Loucy (cell line): ENCODE data around the gene RELCH.

Source experiments
- H2AFZ ChIP-seq: fragments of 200-600 bp; sonication (generic); 2 replicates; pipeline ENCODE4 v1.6.0; 2016; ENCODE audit warnings: antibody characterized with exemption, mild to moderate bottlenecking, low read length, moderate library complexity
- H3F3A ChIP-seq: fragments of 200-600 bp; 2 replicates; pipeline ENCODE4 v1.6.0; 2016; ENCODE audit warnings: antibody characterized with exemption, low read depth, mild to moderate bottlenecking
- H3K27me3 ChIP-seq: fragments of 200-600 bp; sonication (generic); 2 replicates; pipeline ENCODE4 v1.6.1; 2014; ENCODE audit warnings: low read length, mild to moderate bottlenecking; ENCODE audit not compliant: insufficient read depth, poor library complexity, severe bottlenecking
- H3K36me3 ChIP-seq: fragments of 200-600 bp; sonication (generic); 2 replicates; pipeline ENCODE4 v1.6.1; 2016; ENCODE audit warnings: low read length; ENCODE audit not compliant: insufficient read depth
- H3K4me1 ChIP-seq: fragments of 200-600 bp; sonication (generic); 2 replicates; pipeline ENCODE4 v1.5.1; 2014; ENCODE audit warnings: low read length, mild to moderate bottlenecking; ENCODE audit not compliant: insufficient read depth, poor library complexity, severe bottlenecking
- H3K4me2 ChIP-seq: fragments of 200-600 bp; sonication (generic); 2 replicates; pipeline ENCODE4 v1.6.0; 2014; ENCODE audit warnings: antibody characterized with exemption, low read length, low read depth, mild to moderate bottlenecking; ENCODE audit not compliant: poor library complexity, severe bottlenecking
- H3K4me3 ChIP-seq: fragments of 200-600 bp; sonication (generic); 2 replicates; pipeline ENCODE4 v1.5.1; 2014; ENCODE audit warnings: low read length, mild to moderate bottlenecking, mixed read lengths; ENCODE audit not compliant: poor library complexity, severe bottlenecking
- H3K79me2 ChIP-seq: fragments of 200-600 bp; sonication (generic); 2 replicates; pipeline ENCODE4 v1.6.1; 2014; ENCODE audit warnings: low read length; ENCODE audit not compliant: insufficient read depth
- H3K9ac ChIP-seq: fragments of 200-600 bp; sonication (generic); 2 replicates; pipeline ENCODE4 v1.6.0; 2014; ENCODE audit warnings: mild to moderate bottlenecking, low read depth, low read length, moderate library complexity; ENCODE audit not compliant: poor library complexity, severe bottlenecking
- H3K9me2 ChIP-seq: fragments of 200-600 bp; sonication (generic); replicated peaks from 2 replicates; pipeline ENCODE4 v1.6.1; 2016; ENCODE audit warnings: low read depth, low read length, mixed read lengths
- H3K9me3 ChIP-seq: fragments of 200-600 bp; sonication (generic); 2 replicates; pipeline ENCODE4 v1.6.1; 2014; ENCODE audit warnings: mild to moderate bottlenecking, antibody characterized with exemption, low read length, low read depth; ENCODE audit not compliant: insufficient read depth
- H4K20me1 ChIP-seq: fragments of 200-600 bp; sonication (generic); 2 replicates; pipeline ENCODE4 v1.6.0; 2014; ENCODE audit warnings: antibody characterized with exemption, low read length, mild to moderate bottlenecking; ENCODE audit not compliant: insufficient read depth, poor library complexity, severe bottlenecking
- CTCF ChIP-seq: fragments of 200-600 bp; sonication (generic); conservative IDR thresholded peaks from 2 replicates; pipeline ENCODE4 v1.5.1; 2014; ENCODE audit warnings: mild to moderate bottlenecking, antibody characterized with exemption, low read length
- EZH2phosphoT487 ChIP-seq: fragments of 200-600 bp; IDR thresholded peaks from 2 replicates; pipeline ENCODE4 v1.6.1; 2018; ENCODE audit warnings: antibody characterized with exemption, mild to moderate bottlenecking, moderate library complexity, borderline replicate concordance

Gene RELCH

DNA sequence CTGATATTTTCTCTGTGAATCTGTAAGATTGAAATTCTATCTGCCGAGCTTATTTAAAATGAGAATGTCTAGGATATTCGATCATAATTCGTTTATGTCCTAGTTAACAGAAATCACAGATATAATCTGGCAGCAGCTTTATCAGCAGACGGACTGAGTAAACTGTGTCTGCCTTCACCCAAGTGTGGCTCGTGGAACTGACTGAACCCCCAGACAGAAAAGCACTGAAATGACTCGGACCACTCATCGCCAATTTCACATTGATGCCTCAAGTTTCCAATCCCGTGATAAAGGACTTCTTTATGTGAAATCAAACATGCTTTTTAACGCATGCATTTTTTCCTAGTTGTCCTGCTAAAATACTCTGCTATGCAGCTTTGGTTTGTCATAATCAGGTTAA is 153.9 kb downstream of the RELCH start:
- Histone ChIP-seq H3K9me3 (no peaks in the 10 kb centered on the region), H3K36me3 (no peaks in the 10 kb centered on the region), H3K79me2 (no peaks in the 10 kb centered on the region), H2AFZ (no peak overlapping the region), H3F3A (no peaks in the 10 kb centered on the region), H3K4me1 (peaks cover 4% of the 10 kb centered on the region), H3K27me3 (no peaks in the 10 kb centered on the region), H4K20me1 (no peaks in the 10 kb centered on the region), H3K9me2 (no peaks in the 10 kb centered on the region), H3K9ac (no peak overlapping the region), H3K4me3 (no peak overlapping the region), H3K4me2 (no peak overlapping the region)
- no peak for TF ChIP-seq CTCF
- TF ChIP-seq EZH2phosphoT487: no peak

DNA sequence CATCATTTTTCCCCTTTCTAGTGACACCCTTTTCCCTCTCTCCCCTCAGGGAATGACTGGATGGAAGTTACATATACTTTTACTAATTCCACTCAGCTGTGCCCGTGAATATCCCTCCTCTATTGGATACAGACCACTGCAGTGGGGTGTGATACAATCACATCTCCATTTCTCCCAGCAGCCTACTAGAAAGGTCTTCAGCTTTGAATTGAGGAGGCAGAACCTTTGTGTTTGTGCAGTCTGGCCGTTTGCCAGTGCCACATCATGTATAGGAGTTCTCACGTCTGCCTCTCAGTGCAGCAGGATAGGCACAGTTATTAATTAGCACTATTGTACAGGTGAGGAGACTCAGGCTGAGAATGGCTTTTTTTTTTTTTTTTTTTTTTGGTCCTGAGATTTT is 154.4 kb downstream of the RELCH start:
- Histone ChIP-seq H4K20me1 (no peaks in the 10 kb centered on the region), H3K4me2 (no peak overlapping the region), H3K9ac (no peak overlapping the region), H2AFZ (no peak overlapping the region), H3K27me3 (no peaks in the 10 kb centered on the region), H3K4me1 (peaks cover 6% of the 10 kb centered on the region), H3K9me2 (no peaks in the 10 kb centered on the region), H3K36me3 (no peaks in the 10 kb centered on the region), H3K79me2 (no peaks in the 10 kb centered on the region), H3K9me3 (no peaks in the 10 kb centered on the region), H3F3A (no peaks in the 10 kb centered on the region), H3K4me3 (no peak overlapping the region)
- TF ChIP-seq EZH2phosphoT487 (no peak), CTCF (no peak)

DNA sequence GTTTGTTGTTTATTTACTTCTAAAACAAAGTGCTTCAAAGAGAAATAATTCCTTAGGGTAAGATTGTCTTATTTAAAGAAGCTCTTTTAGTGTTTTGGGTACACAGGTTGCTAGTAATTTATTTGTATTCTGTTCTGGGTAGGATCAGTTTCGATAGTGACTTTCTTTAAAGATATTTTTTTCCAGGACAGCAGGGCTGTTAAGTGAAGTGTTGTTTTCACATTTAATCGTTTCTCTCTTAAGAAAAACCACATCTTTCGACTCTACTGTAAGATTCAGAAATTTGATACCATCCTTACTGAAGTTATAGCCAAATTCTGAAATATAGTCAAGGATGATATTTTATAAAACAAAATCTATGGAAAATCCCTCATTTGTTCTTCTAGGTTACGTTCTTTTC is 155.8 kb downstream of the RELCH start:
- Histone ChIP-seq H3K4me2 (no peak overlapping the region), H3F3A (no peaks in the 10 kb centered on the region), H3K27me3 (no peaks in the 10 kb centered on the region), H3K9me3 (no peaks in the 10 kb centered on the region), H3K4me3 (no peak overlapping the region), H3K79me2 (no peaks in the 10 kb centered on the region), H3K4me1 (peaks cover 16% of the 10 kb centered on the region), H2AFZ (no peak overlapping the region), H3K9me2 (no peaks in the 10 kb centered on the region), H4K20me1 (no peaks in the 10 kb centered on the region), H3K9ac (no peak overlapping the region), H3K36me3 (no peaks in the 10 kb centered on the region)
- TF ChIP-seq CTCF (no peak), EZH2phosphoT487 (no peak)
